GM21619 (cell line): ENCODE measurements around the gene MAPK8.
"Not testable (repeated sequence)": the region's sequence is repeated elsewhere in the genome, so short reads cannot be mapped to it uniquely, and the experiment has no call there.

Experiments used
- ATAC-seq: cut with Tn5 transposase; IDR thresholded peaks from one replicate; pipeline ENCODE4 v1.9.1; 2021; ENCODE audit not compliant: unreplicated experiment

The MAPK8 gene

GRCh38 chr10:48306265-48306869 lies at the start of gene MAPK8:
Gene MAPK8 (plus strand): TSS chr10:48306677. CDS start chr10:48401661, 94,984 bp downstream.
- peak; percentile 79 for ATAC-seq

GRCh38 chr10:48257407-48257961 lies 49.0 kb upstream of the MAPK8 start:
- no peak for ATAC-seq

- no peak for ATAC-seq
Measured at GRCh38 chr10:48258105-48258504, 48.4 kb upstream of the MAPK8 start.

DNA sequence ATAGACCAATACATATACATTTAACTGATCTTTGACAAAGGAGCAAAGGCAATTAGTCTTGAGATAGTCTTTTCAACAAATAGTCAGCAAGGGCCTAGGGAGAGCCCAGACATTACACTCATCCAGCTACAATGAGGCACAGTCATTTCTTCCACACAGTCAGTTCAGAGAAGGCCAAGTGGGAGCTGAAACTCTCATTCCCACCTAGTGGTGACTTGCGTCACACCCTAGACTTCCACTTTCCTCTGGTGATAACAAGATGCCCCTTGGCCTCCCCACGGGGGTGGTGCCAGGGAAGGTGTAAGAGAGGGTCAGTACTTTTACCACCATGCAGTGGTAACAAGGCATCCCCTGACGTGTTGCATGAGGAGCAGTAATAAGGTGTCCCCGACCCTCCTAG lies 39.9 kb upstream of the MAPK8 start:
- no peak for ATAC-seq

- no peak for ATAC-seq
Measured at GRCh38 chr10:48271047-48271730, 35.3 kb upstream of the MAPK8 start.

DNA sequence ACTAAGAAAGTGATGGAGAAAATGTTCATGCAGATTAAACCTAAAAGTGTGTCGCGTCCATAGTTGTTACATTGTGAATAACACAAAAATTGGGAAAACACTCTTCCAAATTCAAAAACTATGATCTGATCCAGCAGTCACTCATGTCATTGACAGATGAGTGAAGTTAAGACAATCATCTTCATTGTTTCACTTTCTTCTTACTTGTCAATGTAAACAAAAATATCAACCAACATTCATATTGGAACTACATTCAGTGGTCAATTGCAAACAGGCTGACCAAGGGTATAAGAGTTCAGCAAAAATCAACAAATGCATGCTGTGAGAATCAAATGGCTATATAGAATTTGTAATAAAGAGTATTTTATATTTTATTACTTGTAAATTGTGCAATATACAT lies 33.8 kb upstream of the MAPK8 start:
- no peak for ATAC-seq

DNA sequence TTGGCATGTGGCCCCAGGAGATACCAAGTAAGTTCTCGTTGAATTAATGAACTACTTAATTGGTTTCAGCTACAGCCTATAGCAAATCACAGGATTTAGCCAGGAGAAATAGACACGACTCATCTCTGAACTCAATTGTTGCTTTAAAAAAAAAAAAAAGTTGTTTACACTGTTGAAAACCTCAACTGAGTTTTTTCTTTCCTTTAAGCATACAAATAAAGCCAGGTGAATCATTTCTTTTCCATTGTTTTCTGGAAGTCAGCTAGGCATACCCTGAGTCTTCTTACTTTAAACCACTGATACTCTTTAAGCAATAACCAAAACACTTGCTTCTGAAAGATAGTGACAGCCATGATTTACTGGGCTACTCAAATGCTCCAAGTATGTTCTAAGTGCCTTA lies 32.7 kb upstream of the MAPK8 start:
- no peak for ATAC-seq

- no peak for ATAC-seq
Measured at GRCh38 chr10:48274636-48275035, 31.8 kb upstream of the MAPK8 start, which contains the start of gene FRMPD2. Gene FRMPD2 (minus strand): TSS chr10:48274696. CDS start chr10:48274567, 129 bp downstream.

- no peak for ATAC-seq
Measured at GRCh38 chr10:48277093-48277492, 29.4 kb upstream of the MAPK8 start.

DNA sequence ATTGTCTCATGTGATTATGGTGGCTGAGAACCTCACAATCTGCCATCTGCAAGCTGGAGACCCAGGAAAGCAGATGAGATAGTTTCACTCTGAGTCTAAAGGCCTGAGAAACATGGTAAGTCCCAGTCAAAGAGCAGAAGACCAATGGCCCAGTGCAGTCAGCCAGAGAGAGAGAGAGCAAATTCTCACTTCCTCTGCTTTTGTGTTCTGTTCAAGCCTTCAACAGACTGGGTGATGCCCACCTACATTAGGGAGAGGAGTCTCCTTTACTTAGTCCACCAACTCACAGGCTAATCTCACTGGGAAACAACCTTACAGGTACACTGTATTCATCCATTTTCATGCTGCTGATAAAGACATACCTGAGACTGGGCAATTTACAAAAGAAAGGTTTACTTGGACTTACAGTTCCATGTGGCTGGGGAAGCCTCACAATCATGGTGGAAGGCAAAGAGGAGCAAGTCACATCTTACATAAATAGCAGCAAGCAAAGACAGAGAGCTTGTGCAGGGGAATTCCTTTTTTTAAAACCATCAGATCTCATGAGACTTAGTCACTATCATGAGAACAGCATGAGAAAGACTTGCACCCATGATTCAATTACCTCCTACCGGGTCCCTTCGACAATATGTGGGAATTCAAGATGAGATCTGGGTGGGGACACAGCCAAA lies 27.3 kb upstream of the MAPK8 start:
- ATAC-seq: peak; percentile 89

DNA sequence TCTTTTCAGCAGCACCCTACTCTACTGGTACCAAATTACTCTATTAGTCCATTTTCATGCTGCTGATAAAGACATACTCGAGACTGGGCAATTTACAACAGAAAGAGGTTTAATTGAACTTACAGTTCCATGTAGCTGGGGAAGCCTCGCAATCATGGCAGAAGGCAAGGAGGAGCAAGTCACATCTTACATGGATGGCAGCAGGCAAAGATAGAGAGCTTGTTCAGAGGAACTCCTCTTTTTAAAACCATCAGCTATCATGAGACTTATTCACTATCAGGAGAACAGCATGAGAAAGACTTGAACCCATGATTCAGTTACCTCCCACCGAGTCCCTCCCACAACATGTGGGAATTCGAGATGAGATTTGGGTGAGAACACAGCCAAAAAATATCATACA lies 24.8 kb upstream of the MAPK8 start:
- ATAC-seq: not testable (repeated sequence)

DNA sequence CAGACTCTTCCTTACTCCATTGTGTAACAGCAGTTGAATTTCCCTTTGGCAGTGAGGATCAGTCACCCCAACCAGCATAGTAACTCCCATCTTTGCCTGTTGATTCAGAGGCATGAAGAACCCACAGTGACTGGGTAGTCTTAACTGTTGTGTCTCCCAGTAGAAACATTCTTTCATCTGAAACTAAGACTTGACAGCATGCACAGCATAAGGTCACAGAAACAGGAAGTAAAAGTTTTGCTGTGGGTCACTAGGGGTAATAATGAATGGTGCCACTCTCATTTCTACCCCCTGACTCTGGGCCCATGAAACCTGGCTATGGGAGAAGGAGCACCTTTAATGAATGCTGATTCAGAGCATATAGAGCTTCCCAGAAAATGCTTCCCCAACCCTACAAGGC lies 23.6 kb upstream of the MAPK8 start:
- ATAC-seq: peak; percentile 41

GRCh38 chr10:48284002-48284546 lies 22.4 kb upstream of the MAPK8 start:
- ATAC-seq: no peak

- no peak for ATAC-seq
Measured at GRCh38 chr10:48284811-48285210, 21.7 kb upstream of the MAPK8 start.

DNA sequence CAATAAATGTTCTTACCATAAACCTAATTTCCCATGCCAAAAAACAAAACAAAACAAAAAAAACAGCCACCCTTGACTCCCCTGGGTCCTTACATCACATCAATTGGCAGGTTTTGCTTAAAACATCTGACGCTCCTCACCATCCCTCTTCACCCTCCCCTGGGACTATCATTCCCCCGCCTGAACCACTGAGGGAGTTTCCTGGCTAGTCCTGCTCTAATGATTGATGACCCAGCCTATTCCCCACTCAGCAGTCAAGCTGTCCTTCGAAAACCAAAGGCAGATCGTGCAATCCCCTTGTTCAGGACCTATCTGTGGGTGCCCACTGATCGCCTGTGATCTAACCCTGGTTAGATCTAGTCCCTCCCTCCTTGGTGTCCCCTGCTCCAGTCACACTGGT lies 20.8 kb upstream of the MAPK8 start:
- peak; percentile 44 for ATAC-seq

- ATAC-seq: no peak
Measured at GRCh38 chr10:48286356-48286755, 20.1 kb upstream of the MAPK8 start.

DNA sequence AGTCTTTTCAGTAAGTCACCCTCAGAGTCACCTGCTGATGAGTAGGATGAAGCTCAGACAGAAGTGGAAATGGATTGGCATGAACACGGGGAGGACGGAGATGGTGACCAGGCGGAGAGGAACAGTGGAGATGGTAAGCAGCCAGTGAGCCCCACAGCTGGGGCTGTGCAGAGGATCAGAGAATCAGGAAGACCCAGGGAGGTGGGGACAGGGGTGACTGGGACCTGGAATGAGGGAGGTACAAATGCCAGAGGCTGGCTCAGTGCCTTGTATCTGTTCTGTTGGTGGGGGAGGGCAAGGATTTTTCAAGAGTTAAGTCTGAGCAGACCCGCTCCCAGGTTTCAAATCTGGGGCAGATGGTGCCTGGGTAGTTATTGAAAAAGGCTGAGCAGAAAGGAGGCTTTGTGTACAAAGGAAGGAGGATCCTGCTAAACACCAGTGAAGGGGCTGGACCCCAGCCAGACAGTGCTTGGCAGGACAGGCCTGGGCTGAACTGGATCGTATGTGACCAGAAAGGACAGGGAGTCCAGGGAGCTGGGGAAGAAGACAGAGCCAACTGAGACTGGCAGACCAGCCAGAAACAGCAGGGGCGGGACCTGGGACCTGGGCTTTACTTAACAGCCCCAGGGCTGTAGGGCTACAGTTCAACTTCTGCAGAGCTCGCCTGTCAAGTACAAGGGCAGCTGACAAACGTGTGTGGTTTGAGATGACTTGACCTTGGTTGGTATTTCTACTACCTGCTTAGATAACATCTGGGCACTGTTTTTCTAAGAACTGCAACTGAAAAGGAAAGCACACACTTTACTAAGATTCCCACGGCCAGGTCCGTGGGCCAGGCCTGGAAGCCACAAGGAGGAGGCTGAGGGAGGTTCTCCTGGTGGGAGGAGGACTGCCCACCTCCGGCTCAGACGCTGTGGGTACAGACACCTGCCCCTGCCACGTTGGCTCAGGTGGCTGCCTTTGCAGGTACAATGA lies 18.8 kb upstream of the MAPK8 start:
- peak; percentile 42 for ATAC-seq

- ATAC-seq: no peak
Measured at GRCh38 chr10:48288661-48289060, 17.8 kb upstream of the MAPK8 start.

DNA sequence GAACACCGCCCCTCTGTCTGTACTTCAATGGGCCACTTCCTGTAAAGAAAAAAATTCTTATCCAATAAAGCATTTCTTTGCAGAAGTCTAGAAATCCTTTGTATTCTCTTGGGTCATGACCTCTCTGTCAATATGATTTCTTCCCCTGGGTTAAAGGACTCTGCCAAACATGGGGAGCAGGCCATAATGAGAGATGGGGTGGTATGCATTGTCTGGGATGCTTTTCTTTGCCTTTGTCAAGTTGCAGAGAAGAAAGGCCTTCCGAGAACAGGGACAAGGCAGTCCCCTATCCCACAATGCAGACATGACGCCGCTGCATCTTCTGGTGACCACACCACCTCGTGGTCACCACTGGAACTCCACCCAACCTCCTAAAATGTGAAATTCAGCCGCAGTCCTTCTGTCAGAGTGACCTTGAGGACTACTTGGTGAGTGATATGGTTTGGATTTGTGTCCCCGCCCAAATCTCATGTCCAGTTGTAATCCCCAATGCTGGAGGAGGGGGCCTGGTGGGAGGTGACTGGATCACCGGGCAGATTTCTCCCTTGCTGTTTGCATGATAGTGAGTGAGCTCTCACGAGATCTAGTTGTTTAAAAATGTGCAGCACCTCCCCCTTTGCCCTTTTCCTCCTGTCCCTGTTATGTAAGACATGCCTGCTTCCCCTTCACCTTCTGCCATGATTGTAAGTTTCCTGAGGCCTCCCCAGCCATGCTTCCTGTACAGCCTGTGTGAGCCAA lies 16.8 kb upstream of the MAPK8 start:
- ATAC-seq: no peak

GRCh38 chr10:48290286-48290685 lies 16.2 kb upstream of the MAPK8 start:
- ATAC-seq: no peak
